ENCODE results near the gene PCSK7.
"Not testable (repeated sequence)": the region's sequence is repeated elsewhere in the genome, so short reads cannot be mapped to it uniquely, and the experiment has no call there.

PCSK7 gene

DNA sequence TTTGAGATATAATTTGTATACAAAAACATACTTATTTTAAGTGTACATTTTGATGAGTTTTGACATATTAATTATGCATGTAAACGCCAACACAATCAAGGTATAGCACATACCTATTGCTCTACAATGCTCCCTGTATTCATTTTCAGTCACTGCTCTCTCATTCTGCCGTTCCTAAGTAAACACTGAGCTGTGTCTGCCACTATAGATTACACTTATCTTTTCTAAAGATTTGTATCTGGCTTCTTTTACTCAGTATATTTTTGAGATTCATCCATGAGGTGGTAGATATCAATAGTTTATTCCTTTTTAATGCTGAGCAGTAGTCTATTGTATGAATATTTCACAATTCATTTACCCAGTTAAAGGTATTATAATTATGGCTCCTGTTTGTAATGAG lies 33.9 kb upstream of the PCSK7 start:
- no peak overlapping the region for H3K4me3 ChIP-seq
- TF ChIP-seq FOXP2 (optimal IDR thresholded peaks at IDR 0.05; ENCODE audit: control extremely low read depth, extremely low read length, insufficient read depth) (no peak), POLR2AphosphoS5 (IDR thresholded peaks at IDR 0.05; ENCODE audit: borderline replicate concordance, low read depth, low read length) (no peak), EZH2 (IDR thresholded peaks at IDR 0.05) (no peak)
- DNase-seq (ENCODE audit: low read depth, low spot score): no peak
- no peak overlapping the region for H3K9ac ChIP-seq (ENCODE audit: insufficient read length)
- H3K27ac ChIP-seq: no peak overlapping the region
- H3K9me3 ChIP-seq (ENCODE audit: low read depth, low read length): no peaks in the 10 kb centered on the region
- H3K36me3 ChIP-seq (ENCODE audit: insufficient read depth, low read length): peaks cover 33% of the 10 kb centered on the region

- DNase-seq (ENCODE audit: low read depth, low spot score); H3K9ac ChIP-seq (ENCODE audit: insufficient read length): not testable (repeated sequence)
Observed at GRCh38 chr11:117264624-117265323, 32.9 kb upstream of the PCSK7 start.

DNA sequence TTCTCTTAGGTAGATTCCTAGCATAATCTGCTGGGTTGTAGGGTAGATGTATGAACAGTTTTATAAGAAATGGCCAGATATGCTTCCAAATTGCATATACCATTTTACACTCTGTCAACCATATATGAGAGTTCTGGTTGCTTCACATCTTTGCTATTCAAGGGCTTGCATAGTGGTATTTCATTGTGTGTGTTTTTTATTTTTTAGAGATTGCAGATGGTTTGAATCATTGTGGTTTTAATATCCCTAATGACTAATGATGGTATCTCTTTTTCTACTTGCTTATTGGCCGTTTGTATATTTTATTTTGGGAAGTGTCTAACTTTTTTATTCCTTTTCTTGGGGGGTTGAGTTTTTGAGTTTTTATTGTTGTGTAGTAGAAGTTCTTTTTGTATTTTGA lies 27.5 kb upstream of the PCSK7 start:
- Histone ChIP-seq H3K9ac (ENCODE audit: insufficient read length) (no peak overlapping the region), H3K9me3 (ENCODE audit: low read depth, low read length) (no peaks in the 10 kb centered on the region), H3K27ac (0 out of 2 replicates have a peak overlapping the region, but pooled peaks have one; percentile 53), H3K36me3 (ENCODE audit: insufficient read depth, low read length) (peaks cover 47% of the 10 kb centered on the region), H3K4me3 (no peak overlapping the region)
- DNase-seq (ENCODE audit: low read depth, low spot score): no peak
- TF ChIP-seq EZH2 (IDR thresholded peaks at IDR 0.05): no peak
- no peak for TF ChIP-seq FOXP2 (optimal IDR thresholded peaks at IDR 0.05; ENCODE audit: control extremely low read depth, extremely low read length, insufficient read depth)
- TF ChIP-seq POLR2AphosphoS5 (IDR thresholded peaks at IDR 0.05; ENCODE audit: borderline replicate concordance, low read depth, low read length): no peak

More at GRCh38 chr11:117264624-117265323, 32.9 kb upstream of the PCSK7 start:
- H3K36me3 ChIP-seq (ENCODE audit: insufficient read depth, low read length): peaks cover 39% of the 10 kb centered on the region
- not testable (repeated sequence) for H3K4me3 ChIP-seq; H3K27ac ChIP-seq; H3K9me3 ChIP-seq (ENCODE audit: low read depth, low read length)

DNA sequence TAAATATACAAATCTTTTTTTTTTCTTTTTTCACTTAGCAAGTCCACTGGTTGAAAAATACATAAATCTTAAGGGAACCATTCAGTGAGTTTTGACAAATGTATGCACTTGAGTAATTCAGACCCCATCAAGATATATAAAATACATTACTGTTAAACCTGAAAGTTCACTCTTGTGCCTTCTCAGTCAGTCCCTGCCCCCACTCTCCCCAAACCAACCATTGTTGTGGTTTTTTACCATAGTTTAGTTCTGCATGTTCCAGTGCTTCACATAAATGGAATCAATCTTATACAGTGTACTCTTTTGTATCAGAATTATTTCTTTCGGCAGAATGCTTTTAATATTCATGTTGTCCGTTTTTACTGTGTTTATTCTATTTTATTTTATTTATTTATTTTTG lies 26.7 kb upstream of the PCSK7 start:
- no peak for DNase-seq (ENCODE audit: low read depth, low spot score)
- no peak overlapping the region for H3K27ac ChIP-seq
- no peak overlapping the region for H3K9ac ChIP-seq (ENCODE audit: insufficient read length)
- H3K36me3 ChIP-seq (ENCODE audit: insufficient read depth, low read length): peaks cover 42% of the 10 kb centered on the region
- TF ChIP-seq EZH2 (IDR thresholded peaks at IDR 0.05) (no peak), POLR2AphosphoS5 (IDR thresholded peaks at IDR 0.05; ENCODE audit: borderline replicate concordance, low read depth, low read length) (no peak), FOXP2 (optimal IDR thresholded peaks at IDR 0.05; ENCODE audit: control extremely low read depth, extremely low read length, insufficient read depth) (no peak)
- H3K9me3 ChIP-seq (ENCODE audit: low read depth, low read length): no peaks in the 10 kb centered on the region
- H3K4me3 ChIP-seq: no peak overlapping the region

- Histone ChIP-seq H3K36me3 (ENCODE audit: insufficient read depth, low read length) (peaks cover 27% of the 10 kb centered on the region), H3K9me3 (ENCODE audit: low read depth, low read length) (no peaks in the 10 kb centered on the region), H3K9ac (ENCODE audit: insufficient read length) (no peak overlapping the region), H3K27ac (no peak overlapping the region), H3K4me3 (no peak overlapping the region)
- TF ChIP-seq POLR2AphosphoS5 (IDR thresholded peaks at IDR 0.05; ENCODE audit: borderline replicate concordance, low read depth, low read length): no peak
- no peak for DNase-seq (ENCODE audit: low read depth, low spot score)
Observed at GRCh38 chr11:117256573-117256972, 24.7 kb upstream of the PCSK7 start.

DNA sequence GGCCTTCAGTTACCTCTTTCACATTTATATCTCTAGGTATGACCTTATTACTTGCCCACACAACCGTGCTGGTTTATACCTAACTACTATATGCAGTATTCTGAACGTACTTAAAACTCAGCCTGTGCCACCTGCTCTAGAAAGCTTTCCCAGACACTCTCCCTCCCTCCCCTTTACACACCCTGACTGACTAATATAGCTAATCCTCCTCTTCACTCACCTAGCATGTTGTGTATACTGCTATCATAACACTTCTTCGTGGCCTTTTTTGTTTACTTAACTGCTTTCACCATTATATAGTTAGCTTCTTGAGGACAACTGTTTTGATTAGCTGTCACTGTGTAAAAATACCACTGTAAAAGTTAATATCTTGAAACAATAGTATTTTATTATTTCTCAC lies 24.1 kb upstream of the PCSK7 start:
- DNase-seq (ENCODE audit: low read depth, low spot score): no peak
- Histone ChIP-seq H3K9me3 (ENCODE audit: low read depth, low read length) (no peaks in the 10 kb centered on the region), H3K27ac (no peak overlapping the region), H3K9ac (ENCODE audit: insufficient read length) (no peak overlapping the region), H3K4me3 (no peak overlapping the region), H3K36me3 (ENCODE audit: insufficient read depth, low read length) (peaks cover 24% of the 10 kb centered on the region)
- TF ChIP-seq POLR2AphosphoS5 (IDR thresholded peaks at IDR 0.05; ENCODE audit: borderline replicate concordance, low read depth, low read length) (no peak), EZH2 (IDR thresholded peaks at IDR 0.05) (no peak)

DNA sequence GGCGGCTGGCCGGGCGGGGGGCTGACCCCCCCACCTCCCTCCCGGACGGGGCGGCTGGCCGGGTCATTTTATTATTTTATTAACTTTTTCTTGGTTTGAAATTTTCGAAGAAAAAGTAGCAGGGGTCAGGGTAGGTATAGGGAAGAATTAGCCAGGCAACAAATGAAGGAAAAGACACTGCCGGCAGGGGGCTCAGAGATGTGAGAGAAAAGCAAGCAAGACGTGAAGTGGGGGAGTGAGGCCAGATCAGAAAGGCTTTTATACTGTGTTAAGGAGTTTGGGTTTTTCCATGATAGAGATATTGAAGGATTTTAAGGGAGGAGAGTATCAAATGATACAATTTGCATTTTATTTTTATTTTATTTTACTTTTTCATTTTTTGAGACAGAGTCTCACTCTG lies 19.6 kb upstream of the PCSK7 start:
- H3K36me3 ChIP-seq (ENCODE audit: insufficient read depth, low read length): peaks cover 35% of the 10 kb centered on the region
- H3K27ac ChIP-seq: no peak overlapping the region
- DNase-seq (ENCODE audit: low read depth, low spot score): no peak
- no peaks in the 10 kb centered on the region for H3K9me3 ChIP-seq (ENCODE audit: low read depth, low read length)
- H3K9ac ChIP-seq (ENCODE audit: insufficient read length): no peak overlapping the region
- no peak overlapping the region for H3K4me3 ChIP-seq
- TF ChIP-seq EZH2 (IDR thresholded peaks at IDR 0.05) (no peak), FOXP2 (optimal IDR thresholded peaks at IDR 0.05; ENCODE audit: control extremely low read depth, extremely low read length, insufficient read depth) (no peak), POLR2AphosphoS5 (IDR thresholded peaks at IDR 0.05; ENCODE audit: borderline replicate concordance, low read depth, low read length) (no peak)

GRCh38 chr11:117249571-117249970 lies 17.7 kb upstream of the PCSK7 start:
- DNase-seq (ENCODE audit: low read depth, low spot score): no peak
- Histone ChIP-seq H3K27ac (no peak overlapping the region), H3K9ac (ENCODE audit: insufficient read length) (no peak overlapping the region), H3K36me3 (ENCODE audit: insufficient read depth, low read length) (peaks cover 44% of the 10 kb centered on the region), H3K4me3 (no peak overlapping the region), H3K9me3 (ENCODE audit: low read depth, low read length) (no peaks in the 10 kb centered on the region)
- TF ChIP-seq POLR2AphosphoS5 (IDR thresholded peaks at IDR 0.05; ENCODE audit: borderline replicate concordance, low read depth, low read length) (no peak), FOXP2 (optimal IDR thresholded peaks at IDR 0.05; ENCODE audit: control extremely low read depth, extremely low read length, insufficient read depth) (no peak), EZH2 (IDR thresholded peaks at IDR 0.05) (no peak)

DNA sequence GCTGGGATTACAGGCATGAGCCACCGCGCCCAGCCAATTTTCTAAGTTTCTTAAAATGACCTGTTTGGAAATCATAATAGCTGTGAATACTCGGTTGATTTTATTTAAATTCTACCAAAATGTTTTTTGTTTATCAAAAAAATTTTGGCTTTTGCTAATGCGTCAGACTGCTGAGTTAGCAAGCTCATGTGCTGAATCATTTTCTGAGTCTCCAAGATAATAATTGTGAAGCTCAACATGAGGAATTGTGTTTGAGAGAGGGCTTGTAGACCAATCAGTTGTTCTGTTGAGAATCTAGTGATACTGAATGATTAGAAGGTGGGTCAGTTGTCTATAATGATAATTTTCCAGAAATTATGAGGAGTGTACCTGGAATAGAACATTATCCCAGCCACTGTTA lies 16.5 kb upstream of the PCSK7 start:
- Histone ChIP-seq H3K36me3 (ENCODE audit: insufficient read depth, low read length) (peaks cover 52% of the 10 kb centered on the region), H3K4me3 (no peak overlapping the region), H3K27ac (no peak overlapping the region), H3K9ac (ENCODE audit: insufficient read length) (no peak overlapping the region), H3K9me3 (ENCODE audit: low read depth, low read length) (no peaks in the 10 kb centered on the region)
- TF ChIP-seq POLR2AphosphoS5 (IDR thresholded peaks at IDR 0.05; ENCODE audit: borderline replicate concordance, low read depth, low read length): no peak
- TF ChIP-seq EZH2 (IDR thresholded peaks at IDR 0.05): no peak
- no peak for TF ChIP-seq FOXP2 (optimal IDR thresholded peaks at IDR 0.05; ENCODE audit: control extremely low read depth, extremely low read length, insufficient read depth)
- DNase-seq (ENCODE audit: low read depth, low spot score): no peak
